IPS-NIHi7 (cell line): ENCODE data around the gene PRRG3.
"Not testable (repeated sequence)": the region's sequence is repeated elsewhere in the genome, so short reads cannot be mapped to it uniquely, and the experiment has no call there.

Source experiments
- DNase-seq: peaks from one replicate; pipeline ENCODE4 v3.0.0; 2012; ENCODE audit warnings: mixed read lengths; ENCODE audit errors: extremely low spot score

PRRG3 gene

GRCh38 chrX:151694661-151695582 is at the start of gene PRRG3:
Gene PRRG3 (plus strand): TSS chrX:151695458. CDS start chrX:151698815, 3,357 bp downstream.
- peak; percentile 55 for DNase-seq

- peak; percentile 20 for DNase-seq
Measured at GRCh38 chrX:151675121-151675746, 20.0 kb upstream of the PRRG3 start.

- DNase-seq = no peak
Measured at GRCh38 chrX:151676196-151676595, 19.1 kb upstream of the PRRG3 start.

GRCh38 chrX:151679798-151680402 is 15.4 kb upstream of the PRRG3 start:
- no peak for DNase-seq

GRCh38 chrX:151680805-151681204 is 14.5 kb upstream of the PRRG3 start:
- peak; percentile 69 for DNase-seq

- DNase-seq = no peak
Measured at GRCh38 chrX:151687635-151688034, 7.6 kb upstream of the PRRG3 start.

GRCh38 chrX:151688695-151689094 is 6.6 kb upstream of the PRRG3 start:
- DNase-seq = no peak

- DNase-seq = no peak
Measured at GRCh38 chrX:151692825-151693224, 2.4 kb upstream of the PRRG3 start.

GRCh38 chrX:151694121-151694520 is 1.1 kb upstream of the PRRG3 start:
- DNase-seq = no peak

GRCh38 chrX:151695583-151696340 is 504 bp downstream of the PRRG3 start:
- DNase-seq = no peak

GRCh38 chrX:151697082-151697481 is 1.8 kb downstream of the PRRG3 start:
- DNase-seq = not testable (repeated sequence)

GRCh38 chrX:151697522-151697921 is 2.3 kb downstream of the PRRG3 start:
- DNase-seq = no peak

GRCh38 chrX:151698485-151698884 is 3.2 kb downstream of the PRRG3 start:
- DNase-seq = no peak

- no peak for DNase-seq
Measured at GRCh38 chrX:151699746-151700145, 4.5 kb downstream of the PRRG3 start.

- DNase-seq = no peak
Measured at GRCh38 chrX:151700581-151700980, 5.3 kb downstream of the PRRG3 start.

- no peak for DNase-seq
Measured at GRCh38 chrX:151701071-151701470, 5.8 kb downstream of the PRRG3 start.

GRCh38 chrX:151701531-151701930 is 6.3 kb downstream of the PRRG3 start:
- DNase-seq = no peak

- no peak for DNase-seq
Measured at GRCh38 chrX:151702026-151702714, 6.9 kb downstream of the PRRG3 start.

- no peak for DNase-seq
Measured at GRCh38 chrX:151702741-151703340, 7.6 kb downstream of the PRRG3 start.

GRCh38 chrX:151703487-151703886 is 8.2 kb downstream of the PRRG3 start:
- DNase-seq = no peak
